HG02870 (cell line): ENCODE results near the gene GIN1.
"Not testable (repeated sequence)": the region's sequence is repeated elsewhere in the genome, so short reads cannot be mapped to it uniquely, and the experiment has no call there.

ENCODE experiments used
- ATAC-seq: cut with Tn5 transposase; IDR thresholded peaks from one replicate; pipeline ENCODE4 v1.9.1; 2021; ENCODE audit warnings: mild to moderate bottlenecking, moderate library complexity; ENCODE audit not compliant: unreplicated experiment

GIN1 gene

DNA sequence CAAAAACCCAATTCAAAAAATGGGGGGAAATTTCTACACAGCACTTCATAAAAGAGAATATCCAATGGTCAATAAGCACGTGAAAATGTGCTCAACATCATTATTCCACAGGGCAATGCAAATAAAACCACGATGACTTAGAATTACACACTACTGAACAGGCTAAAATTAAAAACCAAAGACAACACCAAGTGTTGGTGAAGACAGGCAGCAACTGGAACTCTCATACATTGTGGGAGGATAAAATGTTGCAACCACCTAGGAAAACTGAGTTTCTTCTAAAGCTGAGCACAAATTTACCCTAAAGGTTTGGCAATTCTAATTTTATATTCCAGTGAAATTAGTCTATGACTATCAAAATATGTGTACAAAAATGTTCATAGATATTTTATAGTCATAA lies 9.5 kb downstream of the GIN1 start:
- no peak for ATAC-seq

DNA sequence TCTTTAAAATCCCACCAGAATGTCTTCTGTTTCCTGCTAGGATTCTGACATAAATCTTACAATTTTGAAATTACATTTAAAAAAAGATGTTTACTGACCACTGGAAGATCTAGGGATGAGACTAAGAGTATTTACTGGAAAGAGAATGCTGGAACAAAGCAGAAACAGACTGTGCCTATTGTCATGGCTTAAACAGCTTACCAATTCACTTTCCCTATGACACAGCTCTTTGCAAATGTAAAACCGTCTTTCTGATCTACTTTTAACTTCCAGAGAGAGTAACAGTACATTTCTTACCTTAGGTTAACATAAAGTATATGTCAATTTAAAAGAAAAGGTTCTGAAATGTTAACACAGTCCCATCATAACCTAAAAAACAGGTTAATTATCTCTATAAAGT lies 10.7 kb downstream of the GIN1 start:
- ATAC-seq: no peak

GRCh38 chr5:103108086-103108485 lies 11.9 kb downstream of the GIN1 start:
- ATAC-seq: no peak

- no peak for ATAC-seq
Measured at GRCh38 chr5:103102234-103102633, 17.7 kb downstream of the GIN1 start.

DNA sequence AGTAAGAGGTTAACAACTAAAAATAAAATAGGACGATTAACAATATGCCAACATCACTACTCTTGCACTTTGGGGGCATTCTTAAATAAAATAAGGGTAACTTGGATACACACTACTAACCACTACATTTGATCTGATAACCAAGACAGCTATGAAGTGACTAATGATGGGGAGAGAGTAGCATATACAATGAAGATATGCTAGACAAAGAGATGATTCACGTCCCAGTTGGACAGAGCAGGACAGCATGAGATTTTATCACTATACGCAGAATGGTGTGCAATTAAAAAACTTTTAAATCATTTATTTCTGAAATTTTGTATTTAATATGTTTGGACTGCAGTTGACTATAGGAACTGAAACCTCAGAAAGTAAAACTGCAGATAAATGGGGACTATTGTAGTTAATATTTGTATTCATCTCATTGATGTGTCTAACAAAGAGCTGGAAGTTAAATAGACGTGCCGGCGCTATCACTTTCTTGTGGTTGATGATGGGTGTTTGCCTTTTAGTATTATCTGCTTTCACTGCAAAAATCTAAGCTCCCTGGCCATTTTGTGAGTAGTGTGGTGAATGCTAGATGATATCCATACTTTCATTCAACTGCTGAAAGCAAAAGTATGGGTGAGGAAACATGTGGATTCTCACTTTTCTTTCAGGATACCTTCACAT lies 18.7 kb downstream of the GIN1 start:
- no peak for ATAC-seq

DNA sequence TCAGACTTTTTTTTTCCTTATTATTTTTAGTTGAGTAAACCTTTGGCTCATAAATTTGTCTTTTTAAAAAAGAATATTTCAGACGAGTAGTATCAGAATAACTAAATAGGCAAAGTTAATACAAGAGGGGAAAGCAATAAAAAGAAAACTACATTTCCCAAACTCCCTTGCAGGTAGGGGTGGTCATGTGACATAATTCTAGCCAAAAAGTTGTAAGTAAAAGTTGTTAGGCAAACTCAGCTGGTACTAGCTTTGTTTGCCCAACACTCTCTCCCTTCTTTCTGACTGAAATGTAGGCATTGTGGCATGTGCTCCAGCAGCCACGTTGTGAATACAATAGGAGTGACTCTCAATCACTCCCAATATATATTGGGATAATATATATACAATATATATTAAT lies 20.9 kb downstream of the GIN1 start:
- no peak for ATAC-seq

DNA sequence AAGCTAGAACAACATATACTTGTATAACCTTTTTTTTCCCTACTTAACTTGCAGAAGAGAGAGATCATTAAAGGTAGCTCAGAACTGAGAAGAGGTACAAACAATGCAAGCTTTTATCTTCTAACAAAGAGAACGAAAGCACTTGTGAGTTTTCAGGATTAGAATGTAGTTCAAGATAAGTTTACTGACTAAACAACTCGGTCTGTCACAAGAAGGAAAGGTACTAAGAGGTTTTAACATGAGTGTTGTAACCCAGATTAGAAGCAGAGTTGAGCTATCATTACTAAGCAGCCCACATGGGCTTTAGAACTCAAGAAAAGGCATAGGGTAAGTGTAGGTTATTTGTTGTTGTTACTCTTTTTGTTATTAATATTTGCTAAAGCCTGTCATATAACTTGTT lies 25.2 kb downstream of the GIN1 start:
- ATAC-seq: no peak

DNA sequence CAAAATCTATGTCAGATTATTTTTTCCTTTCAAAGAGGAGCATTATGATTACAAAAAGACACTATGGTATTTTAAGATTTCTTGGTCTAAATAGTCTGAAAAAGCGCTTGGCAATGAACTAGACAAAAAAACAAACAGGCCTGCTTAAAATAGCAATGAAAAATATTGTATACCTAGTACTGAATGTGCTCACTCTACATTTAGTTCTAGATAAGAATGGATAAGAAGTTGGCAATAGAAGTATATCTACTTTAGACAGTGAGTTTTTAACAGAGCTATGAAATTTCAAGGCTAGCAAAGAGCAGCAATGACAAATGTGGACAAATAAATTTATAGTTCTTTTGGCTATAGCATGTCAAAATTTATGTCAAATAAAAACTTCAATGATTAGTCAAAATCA lies 26.2 kb downstream of the GIN1 start:
- no peak for ATAC-seq

DNA sequence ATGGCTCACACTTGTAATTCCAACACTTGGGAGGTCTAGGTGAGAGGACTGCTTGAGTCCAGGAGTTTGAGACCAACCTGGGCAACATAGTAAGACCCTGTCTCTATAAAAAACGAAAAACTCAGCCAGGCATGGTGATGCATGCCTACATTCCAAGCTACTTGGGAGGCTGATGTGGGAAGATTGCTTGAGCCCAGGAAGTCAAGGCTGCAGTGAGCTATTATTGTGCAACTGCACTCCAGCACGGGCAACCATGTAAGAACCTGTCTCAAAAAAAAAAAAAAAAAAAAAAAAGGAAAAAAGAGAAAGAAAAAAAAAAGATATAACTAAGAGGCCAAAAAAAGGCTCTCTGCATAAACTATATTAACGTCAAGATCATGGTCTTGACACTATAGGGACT lies 27.3 kb downstream of the GIN1 start:
- ATAC-seq: no peak

DNA sequence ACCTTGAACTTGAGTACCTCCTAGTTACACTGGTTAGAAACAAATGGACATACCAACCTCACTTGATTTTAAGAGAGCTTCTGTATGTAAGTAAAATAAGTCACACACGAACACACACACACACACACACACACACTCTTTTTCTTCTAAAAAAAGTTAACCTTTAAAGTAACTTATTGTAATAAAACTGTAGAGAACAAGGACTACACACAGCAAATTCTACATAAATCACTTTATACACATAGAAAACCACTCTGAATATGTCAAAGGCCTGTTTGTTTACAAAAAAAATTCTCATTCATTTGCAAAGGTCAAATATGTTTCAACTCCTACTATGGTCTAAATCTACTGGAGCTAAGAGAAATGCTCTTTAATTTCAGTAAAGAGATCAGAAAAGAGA lies 29.1 kb downstream of the GIN1 start:
- no peak for ATAC-seq

- no peak for ATAC-seq
Measured at GRCh38 chr5:103089272-103089671, 30.7 kb downstream of the GIN1 start.

DNA sequence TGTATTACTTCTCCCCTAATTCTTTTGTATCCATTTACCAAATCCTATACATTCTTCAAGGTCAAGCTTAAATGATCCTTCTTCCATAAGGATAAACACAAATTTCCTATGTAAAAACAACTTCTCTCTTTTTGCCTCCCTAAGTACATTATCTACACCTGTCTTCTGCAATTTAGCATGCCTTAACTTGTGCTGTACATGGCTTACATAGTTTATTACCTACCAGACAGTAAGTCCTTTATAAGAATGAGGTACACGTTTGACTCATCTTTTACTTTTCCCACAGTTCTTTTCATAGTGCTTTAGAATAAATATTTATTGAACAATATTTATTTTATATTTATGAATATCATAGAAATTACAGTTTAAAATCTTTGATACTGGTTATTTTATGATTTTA lies 33.4 kb downstream of the GIN1 start:
- ATAC-seq: no peak

DNA sequence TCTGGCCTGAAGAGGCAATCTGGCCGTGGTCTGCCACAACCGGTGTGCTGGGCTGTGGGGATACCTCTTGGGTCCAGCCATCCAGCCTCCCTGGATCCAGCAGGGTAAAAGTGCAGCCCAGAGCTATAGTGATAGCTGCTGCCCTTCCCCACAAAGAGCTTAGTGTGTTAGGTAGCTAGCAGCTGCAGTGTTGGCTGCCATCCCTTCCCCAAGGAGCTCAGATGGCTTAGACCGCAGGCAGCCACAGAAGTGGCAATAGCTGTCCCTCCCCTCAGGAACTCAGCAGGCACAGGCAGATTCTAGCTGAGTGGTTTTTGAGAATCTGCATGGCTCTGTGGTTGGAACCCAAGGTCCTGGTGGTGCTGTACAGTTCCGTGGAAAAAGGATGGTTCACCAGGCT lies 40.1 kb downstream of the GIN1 start:
- ATAC-seq: no peak

DNA sequence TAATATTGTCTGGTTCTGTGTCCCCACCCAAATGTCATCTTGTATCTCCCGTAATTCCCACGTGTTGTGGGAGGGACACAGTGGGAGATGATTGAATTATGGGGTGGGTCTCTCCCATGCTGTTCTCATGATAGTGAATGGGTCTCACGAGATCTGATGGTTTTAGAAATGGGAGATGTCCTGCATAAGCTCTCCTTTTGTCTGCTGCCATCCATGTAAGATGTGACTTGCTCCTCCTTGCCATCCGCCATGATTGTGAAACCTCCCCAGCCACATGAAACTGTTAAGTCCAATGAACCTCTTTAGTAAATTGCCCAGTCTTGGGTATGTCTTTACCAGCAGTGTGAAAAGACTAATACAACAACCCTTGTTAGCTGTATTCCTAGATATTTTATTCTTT lies 44.5 kb downstream of the GIN1 start:
- no peak for ATAC-seq

DNA sequence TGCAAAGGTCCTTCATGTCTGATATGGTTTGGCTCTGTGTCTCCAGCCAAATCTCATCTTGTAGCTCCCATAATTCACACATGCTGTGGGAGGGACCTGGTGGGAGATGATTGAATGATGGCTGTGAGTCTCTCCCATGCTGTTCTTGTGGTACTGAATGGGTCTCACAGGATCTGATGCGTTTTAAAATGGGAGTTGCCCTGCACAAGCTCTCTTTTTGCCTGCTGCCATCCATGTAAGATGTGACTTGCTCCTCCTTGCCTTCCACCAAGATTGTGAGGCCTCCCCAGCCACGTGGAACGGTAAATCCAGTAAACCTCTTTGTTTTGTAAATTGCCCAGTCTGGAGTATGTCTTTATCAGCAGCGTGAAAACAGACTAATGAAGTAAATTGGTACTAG lies 46.4 kb downstream of the GIN1 start:
- not testable (repeated sequence) for ATAC-seq

- no peak for ATAC-seq
Measured at GRCh38 chr5:103066326-103066725, 53.6 kb downstream of the GIN1 start.

GRCh38 chr5:103060424-103060954 lies 59.4 kb downstream of the GIN1 start:
- ATAC-seq: no peak

GRCh38 chr5:103059525-103059924 lies 60.4 kb downstream of the GIN1 start:
- ATAC-seq: no peak

DNA sequence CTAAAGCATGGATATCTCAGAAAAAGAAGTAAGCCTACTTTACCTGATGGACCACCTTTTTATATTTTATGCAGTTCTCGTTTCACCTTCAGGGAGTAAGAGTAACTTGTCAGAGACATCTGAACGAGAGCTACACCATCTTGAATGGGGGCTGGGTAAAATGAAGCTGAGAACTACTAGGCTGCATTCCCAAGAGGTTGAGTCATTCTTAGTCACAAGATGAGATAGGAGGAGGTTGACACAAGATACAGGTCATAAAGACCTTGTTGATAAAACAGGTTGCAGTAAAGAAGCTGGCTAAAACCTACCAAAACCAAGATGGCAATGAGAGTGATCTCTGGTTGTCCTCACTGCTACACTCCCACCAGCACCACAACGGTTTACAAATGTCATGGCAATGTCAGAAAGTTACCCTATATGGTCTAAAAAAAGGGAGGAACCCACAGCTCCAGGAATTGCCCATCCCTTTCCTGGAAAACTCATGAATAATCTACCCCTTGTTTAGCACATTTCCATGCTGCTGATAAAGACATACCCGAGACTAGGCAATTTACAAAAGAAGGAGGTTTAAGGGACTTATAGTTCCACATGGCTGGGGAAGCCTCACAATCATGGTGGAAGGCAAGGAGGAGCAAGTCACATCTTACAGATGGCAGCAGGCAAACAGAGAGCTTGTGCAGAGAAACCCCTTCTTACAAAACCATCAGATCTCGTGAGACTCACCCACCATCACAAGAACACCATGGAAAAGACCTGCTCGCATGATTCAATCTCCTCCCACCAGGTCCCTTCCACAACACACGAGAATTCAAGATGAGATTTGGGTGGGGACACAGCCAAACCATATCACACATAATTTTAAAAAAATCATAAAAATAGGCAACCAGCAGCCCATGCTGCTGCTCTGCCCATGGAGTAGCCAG lies 62.5 kb downstream of the GIN1 start:
- ATAC-seq: no peak

DNA sequence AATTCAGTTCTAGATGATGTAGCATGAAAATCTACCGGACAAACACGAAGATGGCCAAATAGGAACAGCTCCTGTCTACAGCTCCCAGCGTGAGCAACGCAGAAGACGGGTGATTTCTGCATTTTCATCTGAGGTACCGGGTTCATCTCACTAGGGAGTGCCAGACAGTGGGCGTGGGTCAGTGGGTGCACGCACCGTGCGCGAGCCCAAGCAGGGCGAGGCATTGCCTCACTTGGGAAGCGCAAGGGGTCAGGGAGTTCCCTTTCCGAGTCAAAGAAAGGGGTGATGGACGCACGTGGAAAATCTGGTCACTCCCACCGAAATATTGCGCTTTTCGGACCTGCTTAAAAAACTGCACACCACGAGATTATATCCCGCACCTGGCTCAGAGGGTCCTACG lies 73.2 kb downstream of the GIN1 start:
- not testable (repeated sequence) for ATAC-seq

DNA sequence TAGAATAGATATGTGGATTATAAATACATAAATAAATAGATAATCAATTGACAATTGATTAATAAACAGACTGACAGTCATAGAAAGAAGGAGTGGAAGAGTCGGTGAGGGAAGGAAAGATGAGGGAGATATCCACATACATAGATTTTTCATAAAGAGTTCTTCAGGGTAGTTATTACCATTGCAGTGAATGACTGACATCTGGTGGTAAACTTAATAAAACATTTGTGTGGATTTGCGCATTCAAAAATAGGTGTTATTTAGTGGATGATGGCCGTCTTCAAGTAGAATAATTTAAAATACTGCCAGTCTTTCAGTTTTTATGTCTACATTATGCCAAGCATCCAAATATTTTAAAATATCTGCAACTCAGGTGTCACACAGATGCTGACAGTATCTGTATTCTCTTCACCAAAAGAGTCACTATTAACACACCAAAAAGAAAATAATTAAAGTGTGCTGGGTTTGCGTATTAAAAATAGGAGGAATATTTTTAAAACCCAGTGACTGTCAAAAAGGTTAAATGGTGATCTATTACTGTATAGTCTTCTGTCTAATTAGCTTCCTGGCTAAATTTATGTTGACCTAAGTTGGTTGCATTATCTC lies 78.8 kb downstream of the GIN1 start:
- ATAC-seq: no peak
